NCI-H2171 (cell line): Measurements from ENCODE around the gene LRP1B.
"Not testable (repeated sequence)": the region's sequence is repeated elsewhere in the genome, so short reads cannot be mapped to it uniquely, and the experiment has no call there.

Source experiments
- DNase-seq: peaks from one replicate; lab custom pipeline; 2025; lab: John Stamatoyannopoulos, UW

The LRP1B gene

GRCh38 chr2:141021109-141021508, 1109.7 kb downstream of the LRP1B start:
- DNase-seq, result no peak

- DNase-seq, result no peak
These were observed 1110.5 kb downstream of the LRP1B start for GRCh38 chr2:141020346-141020745.

- DNase-seq, result no peak
These were observed 1115.3 kb downstream of the LRP1B start for GRCh38 chr2:141015341-141016047.

- no peak for DNase-seq
These were observed 1126.7 kb downstream of the LRP1B start for GRCh38 chr2:141003967-141004657.

GRCh38 chr2:141001750-141002149, 1129.1 kb downstream of the LRP1B start:
- DNase-seq, result no peak

- no peak for DNase-seq
These were observed 1132.2 kb downstream of the LRP1B start for GRCh38 chr2:140998577-140998976.

- no peak for DNase-seq
These were observed 1132.8 kb downstream of the LRP1B start for GRCh38 chr2:140998017-140998416.

- no peak for DNase-seq
These were observed 1136.0 kb downstream of the LRP1B start for GRCh38 chr2:140994856-140995255.

- no peak for DNase-seq
These were observed 1140.4 kb downstream of the LRP1B start for GRCh38 chr2:140990416-140990815.

- no peak for DNase-seq
These were observed 1142.2 kb downstream of the LRP1B start for GRCh38 chr2:140988597-140988996.

GRCh38 chr2:140986456-140986855, 1144.4 kb downstream of the LRP1B start:
- no peak for DNase-seq

GRCh38 chr2:140975237-140975636, 1155.6 kb downstream of the LRP1B start:
- no peak for DNase-seq

GRCh38 chr2:140972724-140973123, 1158.1 kb downstream of the LRP1B start:
- DNase-seq, result no peak

- not testable (repeated sequence) for DNase-seq
These were observed 1166.5 kb downstream of the LRP1B start for GRCh38 chr2:140964324-140964723.

- no peak for DNase-seq
These were observed 1180.9 kb downstream of the LRP1B start for GRCh38 chr2:140949932-140950331.

GRCh38 chr2:140947236-140947635, 1183.6 kb downstream of the LRP1B start:
- peak; percentile 54 for DNase-seq

GRCh38 chr2:140943867-140944266, 1186.9 kb downstream of the LRP1B start:
- no peak for DNase-seq

GRCh38 chr2:140942284-140942683, 1188.5 kb downstream of the LRP1B start:
- no peak for DNase-seq

GRCh38 chr2:140929849-140930248, 1201.0 kb downstream of the LRP1B start:
- peak; percentile 3 for DNase-seq

GRCh38 chr2:140918426-140918825, 1212.4 kb downstream of the LRP1B start:
- no peak for DNase-seq

GRCh38 chr2:140916410-140916809, 1214.4 kb downstream of the LRP1B start:
- no peak for DNase-seq

GRCh38 chr2:140910683-140911082, 1220.1 kb downstream of the LRP1B start:
- no peak for DNase-seq

- DNase-seq, result no peak
These were observed 1225.6 kb downstream of the LRP1B start for GRCh38 chr2:140905083-140905781.
